ENCODE data around the gene POMC.
"Not testable (repeated sequence)": the region's sequence is repeated elsewhere in the genome, so short reads cannot be mapped to it uniquely, and the experiment has no call there.

Gene POMC

GRCh38 chr2:25140535-25140934, 27.8 kb downstream of the POMC start:
- in situ Hi-C loops (cut with HindIII; ENCODE audit: low sequenced_read_pairs): not testable (repeated sequence)

GRCh38 chr2:25132693-25133092, 35.7 kb downstream of the POMC start:
- in situ Hi-C loops (cut with HindIII; ENCODE audit: low sequenced_read_pairs): no loop called here

- in situ Hi-C loops (cut with HindIII; ENCODE audit: low sequenced_read_pairs): no loop called here
These were observed 36.1 kb downstream of the POMC start for GRCh38 chr2:25132299-25132635.

- in situ Hi-C loops (cut with HindIII; ENCODE audit: low sequenced_read_pairs): no loop called here
These were observed 36.6 kb downstream of the POMC start for GRCh38 chr2:25131567-25132298.

- in situ Hi-C loops (cut with HindIII; ENCODE audit: low sequenced_read_pairs): no loop called here
These were observed 37.2 kb downstream of the POMC start for GRCh38 chr2:25131253-25131566.

- in situ Hi-C loops (cut with HindIII; ENCODE audit: low sequenced_read_pairs): no loop called here
These were observed 38.4 kb downstream of the POMC start for GRCh38 chr2:25129901-25130520.

- in situ Hi-C loops (cut with HindIII; ENCODE audit: low sequenced_read_pairs): no loop called here
These were observed 40.7 kb downstream of the POMC start for GRCh38 chr2:25127646-25128045.

GRCh38 chr2:25127071-25127470, 41.3 kb downstream of the POMC start:
- in situ Hi-C loops (cut with HindIII; ENCODE audit: low sequenced_read_pairs): not testable (repeated sequence)

- in situ Hi-C loops (cut with HindIII; ENCODE audit: low sequenced_read_pairs): no loop called here
These were observed 42.4 kb downstream of the POMC start for GRCh38 chr2:25125976-25126375.

- in situ Hi-C loops (cut with HindIII; ENCODE audit: low sequenced_read_pairs): no loop called here
These were observed 43.2 kb downstream of the POMC start for GRCh38 chr2:25125189-25125588.

- in situ Hi-C loops (cut with HindIII; ENCODE audit: low sequenced_read_pairs): no loop called here
These were observed 44.7 kb downstream of the POMC start for GRCh38 chr2:25123682-25124081.

GRCh38 chr2:25122367-25122766, 46.0 kb downstream of the POMC start:
- in situ Hi-C loops (cut with HindIII; ENCODE audit: low sequenced_read_pairs): no loop called here

- in situ Hi-C loops (cut with HindIII; ENCODE audit: low sequenced_read_pairs): no loop called here
These were observed 49.1 kb downstream of the POMC start for GRCh38 chr2:25119263-25119662.

- in situ Hi-C loops (cut with HindIII; ENCODE audit: low sequenced_read_pairs): no loop called here
These were observed 51.4 kb downstream of the POMC start for GRCh38 chr2:25116956-25117355.

- in situ Hi-C loops (cut with HindIII; ENCODE audit: low sequenced_read_pairs): no loop called here
These were observed 52.5 kb downstream of the POMC start for GRCh38 chr2:25115902-25116301.

GRCh38 chr2:25115249-25115883, 53.0 kb downstream of the POMC start:
- in situ Hi-C loops (cut with HindIII; ENCODE audit: low sequenced_read_pairs): no loop called here

- in situ Hi-C loops (cut with HindIII; ENCODE audit: low sequenced_read_pairs): no loop called here
These were observed 56.3 kb downstream of the POMC start for GRCh38 chr2:25112113-25112512.

All from endothelial cell of hepatic sinusoid (primary cell).